HG02840 (cell line): ENCODE measurements around the gene TBC1D10A.

Source experiments
- ATAC-seq: cut with Tn5 transposase; IDR thresholded peaks from one replicate; pipeline ENCODE4 v1.9.1; 2021; ENCODE audit warnings: mild to moderate bottlenecking, moderate library complexity, moderate number of reproducible peaks; ENCODE audit not compliant: unreplicated experiment, low FRiP score

Gene TBC1D10A

GRCh38 chr22:30272781-30273601, 53.8 kb downstream of the TBC1D10A start:
- no peak for ATAC-seq

GRCh38 chr22:30270832-30271231, 55.9 kb downstream of the TBC1D10A start:
- ATAC-seq, result no peak

DNA sequence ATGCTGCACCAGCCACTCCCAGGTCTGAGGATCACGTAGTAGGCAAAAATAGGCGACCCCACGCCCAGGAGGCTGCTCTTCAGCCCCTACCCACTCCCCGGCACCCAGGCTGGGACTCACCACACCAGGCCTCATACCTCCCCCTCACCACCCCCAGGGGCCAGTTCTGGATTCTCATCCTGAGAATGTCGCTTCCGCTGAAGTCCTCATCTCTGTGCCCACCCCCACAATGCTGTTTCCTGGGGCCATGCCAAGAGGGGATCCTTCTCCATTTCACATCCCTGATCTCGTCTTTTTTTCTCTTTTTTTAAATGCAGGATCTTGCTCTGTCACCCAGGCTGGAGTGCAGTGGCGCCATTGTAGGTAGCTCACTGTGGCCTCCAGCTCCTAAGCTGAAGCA, 58.4 kb downstream of the TBC1D10A start:
- ATAC-seq, result no peak

- ATAC-seq, result no peak
These were observed 59.1 kb downstream of the TBC1D10A start for GRCh38 chr22:30267382-30268302.

GRCh38 chr22:30266445-30267381, 60.0 kb downstream of the TBC1D10A start, which contains the start of gene OSM:
Gene OSM, minus strand, starts transcription at chr22:30266851. Its CDS starts 52 bp downstream, at chr22:30266799.
- ATAC-seq, result no peak

- ATAC-seq, result peak; percentile 72
These were observed 60.8 kb downstream of the TBC1D10A start for GRCh38 chr22:30265823-30266444.

- ATAC-seq, result no peak
These were observed 61.5 kb downstream of the TBC1D10A start for GRCh38 chr22:30265131-30265720.

DNA sequence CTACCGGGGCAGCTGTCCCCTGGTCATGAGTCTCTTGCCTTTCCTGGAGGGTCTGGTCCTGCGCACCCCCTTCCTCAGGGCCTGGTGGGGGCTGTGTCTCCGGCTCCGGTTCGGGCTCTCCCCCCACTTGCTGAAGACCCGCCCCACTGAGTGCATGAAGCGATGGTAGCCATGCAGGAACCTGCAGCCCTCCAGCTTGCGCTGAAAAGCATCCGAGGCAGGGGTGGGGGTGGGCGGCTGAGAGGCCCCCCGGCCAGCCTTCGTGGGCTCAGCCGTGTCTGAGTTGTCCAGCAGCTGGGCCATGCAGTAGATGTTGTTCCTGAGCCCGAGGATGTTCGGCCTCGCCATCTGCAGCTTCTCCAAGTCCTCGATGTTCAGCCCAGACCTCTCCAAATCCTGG, 62.9 kb downstream of the TBC1D10A start:
- no peak for ATAC-seq

DNA sequence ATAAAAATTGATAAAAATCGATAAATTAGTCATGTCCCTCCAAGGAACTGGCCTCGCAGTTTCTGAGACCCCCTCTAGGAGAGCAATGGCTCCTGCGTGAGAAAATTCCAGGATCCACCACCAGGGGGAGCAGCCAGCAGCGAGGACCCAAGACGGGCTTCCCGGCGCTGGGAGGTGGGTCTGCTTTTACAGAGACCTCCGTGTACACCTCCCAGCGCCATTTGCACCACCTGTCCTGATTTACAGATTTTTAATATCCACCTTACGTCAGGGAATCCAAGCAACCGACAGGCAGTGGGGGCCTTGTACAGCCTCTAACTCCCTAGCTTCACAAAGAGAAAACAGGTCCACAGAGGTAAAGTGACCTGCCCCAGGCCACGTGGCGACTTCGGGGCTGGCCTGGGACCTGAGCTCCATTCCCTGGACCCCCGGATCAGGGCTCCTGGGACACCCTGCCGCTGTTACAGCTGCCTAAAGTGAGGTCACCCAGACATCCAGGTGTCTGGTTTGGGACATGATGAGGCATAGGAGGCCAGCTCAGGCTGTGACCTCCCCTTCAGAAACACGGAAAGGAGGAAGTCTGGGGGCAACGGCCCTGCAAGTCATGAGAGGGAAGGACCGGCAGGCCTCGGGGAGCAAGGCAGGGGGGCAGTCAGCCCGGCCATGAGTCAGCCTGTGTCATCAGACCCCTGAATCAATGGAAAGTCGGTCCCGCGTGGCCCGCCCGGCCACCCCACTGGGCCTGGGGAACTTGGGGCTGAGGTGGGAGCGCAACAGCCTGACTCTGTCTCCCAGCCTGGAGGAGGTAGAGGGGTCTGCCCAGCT, 63.6 kb downstream of the TBC1D10A start:
- ATAC-seq, result no peak

GRCh38 chr22:30262112-30262511, 64.6 kb downstream of the TBC1D10A start:
- ATAC-seq, result no peak

GRCh38 chr22:30261134-30261533, 65.6 kb downstream of the TBC1D10A start:
- ATAC-seq, result no peak

GRCh38 chr22:30260682-30261081, 66.1 kb downstream of the TBC1D10A start:
- no peak for ATAC-seq

DNA sequence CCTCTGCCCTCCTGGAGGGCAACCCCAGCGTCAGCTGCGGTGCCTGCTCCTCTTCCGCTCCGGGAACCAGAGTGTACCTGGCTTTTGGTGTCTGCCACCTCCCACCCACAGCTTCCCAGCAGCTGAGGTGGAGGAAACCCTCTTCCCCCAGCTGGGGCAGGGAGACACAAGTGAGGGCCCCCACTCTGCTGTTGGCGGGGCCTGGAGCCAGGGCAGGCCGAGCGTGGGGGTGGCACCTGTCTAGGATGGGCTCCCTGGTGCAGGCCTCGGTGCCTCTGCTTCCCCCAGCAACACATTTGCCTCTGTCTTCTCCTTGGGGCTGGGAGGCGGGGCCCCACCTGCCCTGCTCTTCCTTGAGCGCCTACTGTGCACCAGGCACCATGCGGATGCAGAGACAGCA, 66.5 kb downstream of the TBC1D10A start:
- no peak for ATAC-seq

DNA sequence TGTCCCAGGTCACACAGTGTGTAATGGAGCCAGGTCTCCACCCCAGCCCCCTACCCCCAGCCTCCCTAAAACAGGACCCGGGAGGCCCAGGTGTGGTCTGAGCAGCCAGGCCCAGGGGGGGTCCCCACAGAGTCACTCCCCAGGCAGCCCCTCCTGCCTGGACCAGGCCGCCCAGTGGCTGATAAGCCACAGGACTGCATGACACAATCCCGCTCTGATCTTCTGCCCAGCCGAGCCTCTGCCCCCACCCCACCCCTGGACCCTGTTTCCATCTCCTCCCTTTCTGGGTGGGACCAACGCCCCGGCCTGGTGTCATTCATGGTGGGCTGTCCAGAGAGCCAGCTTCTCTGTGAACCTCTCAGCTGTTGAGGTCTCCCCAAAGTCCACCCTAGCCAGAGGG, 72.4 kb downstream of the TBC1D10A start:
- no peak for ATAC-seq

GRCh38 chr22:30253205-30253852, 73.4 kb downstream of the TBC1D10A start:
- no peak for ATAC-seq

DNA sequence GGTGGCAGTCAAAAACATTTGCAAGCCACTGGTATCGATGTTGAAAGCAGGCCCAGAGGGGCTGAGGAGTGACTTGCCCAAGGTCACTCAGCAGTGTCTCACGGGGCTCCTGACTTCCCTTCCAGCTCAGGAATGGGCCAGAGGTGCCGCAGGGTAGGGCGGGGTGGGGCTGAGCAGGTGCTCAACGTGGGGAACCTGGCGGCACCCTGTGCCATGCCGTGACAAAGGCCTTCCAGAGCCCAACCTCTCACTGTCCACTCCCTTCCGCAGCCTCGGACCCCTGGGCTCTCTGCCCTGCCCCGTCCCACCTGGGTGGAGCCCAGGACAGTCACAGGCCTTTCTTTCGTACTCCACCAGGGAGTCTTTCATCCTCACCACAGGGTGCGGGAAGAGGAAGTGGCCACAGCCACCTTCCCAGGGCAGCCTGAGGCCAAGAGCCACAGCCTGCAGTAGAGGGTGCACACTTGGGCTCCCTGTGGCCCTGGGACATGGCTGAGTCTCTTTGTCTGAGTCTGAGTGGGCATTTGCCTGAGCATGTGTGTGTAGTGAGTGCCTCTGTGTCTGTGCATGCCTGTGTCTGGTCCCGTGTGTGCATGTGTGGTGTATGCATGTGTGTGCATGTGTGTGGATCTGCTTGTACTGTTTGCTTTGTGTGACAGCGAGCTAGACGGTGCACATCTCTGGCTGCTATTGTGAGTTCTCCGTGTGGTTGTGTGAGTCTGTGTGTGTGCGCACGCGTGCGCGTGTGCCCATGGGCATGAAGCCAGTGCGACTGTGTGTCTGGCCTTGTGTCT, 74.1 kb downstream of the TBC1D10A start:
- ATAC-seq, result no peak

DNA sequence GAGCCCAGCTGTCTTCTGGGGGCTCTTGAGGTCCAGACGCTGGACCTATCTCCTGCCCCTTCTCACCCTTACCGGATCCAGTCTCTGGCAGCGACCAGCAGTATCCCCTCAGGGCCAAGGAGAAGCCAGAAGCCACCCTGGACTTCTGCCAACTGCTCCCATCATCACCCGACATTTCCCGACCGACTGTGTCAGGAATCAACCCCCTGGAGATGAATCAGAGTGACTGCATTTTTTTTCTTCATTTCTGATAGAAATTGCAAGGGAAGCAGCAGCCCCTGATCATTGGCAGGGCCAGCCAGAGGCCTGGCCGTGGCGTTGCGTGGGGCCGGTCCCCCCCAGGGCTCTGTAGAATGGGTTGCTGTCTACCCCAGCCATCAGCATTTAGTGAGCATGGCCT, 75.0 kb downstream of the TBC1D10A start:
- ATAC-seq, result no peak
